Hematopoietic multipotent progenitor cell treated with erythropoietin and hydrocortisone succinate and interleukin-3 and kit ligand, for 15 days (in vitro differentiated cells): ENCODE data around the gene MGAT5B.
"Not testable (repeated sequence)": the region's sequence is repeated elsewhere in the genome, so short reads cannot be mapped to it uniquely, and the experiment has no call there.

Experiments
- DNase-seq: peaks from one replicate; pipeline ENCODE4 v3.0.0-alpha.2; 2015; ENCODE audit warnings: low spot score

The MGAT5B gene

GRCh38 chr17:76847031-76847430 lies 21.2 kb upstream of the MGAT5B start:
- no peak for DNase-seq

- DNase-seq = peak; percentile 82
These were observed 19.5 kb upstream of the MGAT5B start for GRCh38 chr17:76848670-76849069.

- DNase-seq = not testable (repeated sequence)
These were observed 19.0 kb upstream of the MGAT5B start for GRCh38 chr17:76849160-76849559.

- no peak for DNase-seq
These were observed 15.4 kb upstream of the MGAT5B start for GRCh38 chr17:76852843-76853242.

GRCh38 chr17:76855105-76855504 lies 13.1 kb upstream of the MGAT5B start:
- no peak for DNase-seq

GRCh38 chr17:76862079-76862478 lies 6.1 kb upstream of the MGAT5B start:
- no peak for DNase-seq

GRCh38 chr17:76862494-76862893 lies 5.7 kb upstream of the MGAT5B start:
- no peak for DNase-seq

- no peak for DNase-seq
These were observed 4.2 kb upstream of the MGAT5B start for GRCh38 chr17:76864024-76864423.

- DNase-seq = no peak
These were observed 3.0 kb upstream of the MGAT5B start for GRCh38 chr17:76865174-76865573.

GRCh38 chr17:76866203-76866602 lies 2.0 kb upstream of the MGAT5B start:
- no peak for DNase-seq

- peak; percentile 28 for DNase-seq
These were observed 1.2 kb upstream of the MGAT5B start for GRCh38 chr17:76866774-76867577.

- no peak for DNase-seq
These were observed 527 bp upstream of the MGAT5B start for GRCh38 chr17:76867578-76868175.

GRCh38 chr17:76868669-76869495 lies 678 bp downstream of the MGAT5B start:
- DNase-seq = no peak

GRCh38 chr17:76869496-76870376 lies 1.5 kb downstream of the MGAT5B start:
- no peak for DNase-seq

GRCh38 chr17:76870377-76870714 lies 2.1 kb downstream of the MGAT5B start:
- DNase-seq = no peak

- no peak for DNase-seq
These were observed 3.5 kb downstream of the MGAT5B start for GRCh38 chr17:76871668-76872067.

GRCh38 chr17:76872221-76872873 lies 4.1 kb downstream of the MGAT5B start:
- DNase-seq = no peak

- no peak for DNase-seq
These were observed 4.6 kb downstream of the MGAT5B start for GRCh38 chr17:76872874-76873221.

- no peak for DNase-seq
These were observed 5.7 kb downstream of the MGAT5B start for GRCh38 chr17:76873856-76874255.

- DNase-seq = no peak
These were observed 9.2 kb downstream of the MGAT5B start for GRCh38 chr17:76877437-76877836.

GRCh38 chr17:76878568-76878967 lies 10.4 kb downstream of the MGAT5B start:
- DNase-seq = no peak

- no peak for DNase-seq
These were observed 11.1 kb downstream of the MGAT5B start for GRCh38 chr17:76879254-76879653.
